Activated effector memory CD4-positive, alpha-beta T cell treated with Interleukin-2 at 50 U/mL for 16 hours (primary cell): ENCODE measurements around the gene SLC44A3.
"Not testable (repeated sequence)": the region's sequence is repeated elsewhere in the genome, so short reads cannot be mapped to it uniquely, and the experiment has no call there.

Experiments used
- DNase-seq: peaks from one replicate; pipeline ENCODE4 v3.0.0-alpha.2; 2020

SLC44A3 gene

DNA sequence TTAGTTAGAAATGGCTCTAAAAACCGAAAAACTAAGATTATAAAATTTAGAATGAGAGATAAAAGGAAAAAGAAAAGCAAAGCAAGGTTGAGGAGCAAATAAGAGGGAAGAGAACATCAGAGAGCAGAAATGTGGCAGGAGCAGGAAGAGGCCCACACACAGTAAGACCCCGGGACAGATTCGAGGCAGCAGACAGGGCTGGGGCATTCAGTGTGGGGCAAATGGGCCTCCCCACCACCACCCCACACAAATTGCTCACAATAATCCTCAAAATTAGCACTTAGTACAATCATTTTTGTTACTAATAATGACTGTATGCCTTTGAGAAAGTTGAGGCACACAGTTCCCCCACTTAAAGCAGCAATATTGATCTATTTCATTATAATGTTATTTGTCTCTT is 17.1 kb upstream of the SLC44A3 start:
- no peak for DNase-seq

DNA sequence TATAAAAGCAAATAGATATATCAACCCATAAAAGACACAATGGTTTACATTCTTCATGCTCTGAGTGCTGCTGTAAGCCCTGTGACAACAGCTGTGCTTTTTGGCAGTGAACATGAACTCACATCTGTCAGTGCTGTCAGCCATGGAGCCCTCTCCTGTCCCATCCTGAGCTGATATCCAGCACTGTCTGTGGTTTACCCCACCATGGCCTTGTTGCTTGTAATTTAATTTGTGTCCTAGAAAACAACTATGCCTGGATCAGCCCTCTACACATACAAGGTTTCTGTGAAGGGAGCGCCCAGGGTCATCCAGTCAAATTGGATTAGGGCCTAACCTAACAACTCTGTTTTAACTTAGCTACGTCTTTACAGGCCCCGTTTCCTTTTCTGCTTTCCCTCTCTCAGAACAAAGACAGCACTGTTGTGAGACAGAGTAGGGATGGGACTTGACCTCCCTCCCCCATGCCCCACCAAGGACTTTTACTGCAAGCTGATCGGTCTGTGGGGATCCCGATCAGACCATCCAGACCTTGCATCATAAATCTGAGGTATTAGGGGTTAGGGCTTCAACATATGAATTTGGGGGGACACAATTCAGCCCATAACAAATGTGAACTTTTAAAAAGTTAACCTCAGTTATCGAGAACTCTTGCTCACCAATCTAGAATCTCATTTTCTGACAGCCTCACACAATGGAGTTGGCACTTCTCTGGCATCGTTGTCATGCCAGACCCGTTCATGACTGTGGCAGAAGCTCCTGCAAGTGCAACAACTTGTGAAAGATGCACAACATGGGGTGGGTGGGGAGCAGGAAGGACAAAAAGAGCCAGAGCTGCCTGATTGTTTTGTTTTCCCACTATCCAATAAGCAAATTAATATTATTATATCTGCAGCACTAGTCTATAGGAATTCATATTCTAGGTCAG is 16.4 kb upstream of the SLC44A3 start:
- no peak for DNase-seq

DNA sequence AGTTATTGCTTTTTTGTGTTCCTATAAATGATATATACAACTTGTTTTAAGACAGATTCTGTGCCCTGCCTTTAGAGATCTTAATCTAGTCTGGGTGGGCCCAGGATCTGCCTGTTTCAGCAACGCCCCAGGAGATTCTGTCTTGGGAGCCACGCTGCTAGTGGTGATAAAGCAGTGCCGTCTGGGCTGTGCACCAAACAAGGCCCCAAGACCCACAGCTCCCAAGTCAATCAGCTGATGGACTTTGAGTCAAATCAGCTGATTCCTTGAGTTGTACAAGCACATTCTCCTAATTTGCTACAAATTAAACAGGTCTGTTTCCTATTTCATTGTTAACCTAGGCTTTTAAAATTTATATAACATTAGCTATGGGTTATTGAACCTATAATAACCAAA is 15.7 kb upstream of the SLC44A3 start:
- no peak for DNase-seq

DNA sequence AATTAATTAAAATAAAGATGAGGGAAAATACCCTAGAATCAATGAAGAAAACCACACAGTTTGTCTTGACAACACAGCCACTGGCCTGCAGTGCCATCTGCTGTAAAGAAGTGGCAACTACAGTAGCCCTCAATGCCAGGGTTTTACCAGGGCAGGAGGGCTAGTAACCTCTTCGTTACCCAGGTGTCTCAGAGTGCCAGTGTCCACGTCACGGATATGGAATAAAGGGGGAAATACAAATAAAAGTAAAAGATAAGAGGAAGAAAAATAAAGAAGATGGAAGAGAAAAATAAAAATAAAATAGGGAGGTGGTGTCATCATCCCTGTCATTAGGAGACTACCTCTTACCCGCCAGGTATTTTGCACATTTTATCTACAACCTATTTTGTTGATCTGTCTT is 14.2 kb upstream of the SLC44A3 start:
- DNase-seq, result peak; percentile 10

DNA sequence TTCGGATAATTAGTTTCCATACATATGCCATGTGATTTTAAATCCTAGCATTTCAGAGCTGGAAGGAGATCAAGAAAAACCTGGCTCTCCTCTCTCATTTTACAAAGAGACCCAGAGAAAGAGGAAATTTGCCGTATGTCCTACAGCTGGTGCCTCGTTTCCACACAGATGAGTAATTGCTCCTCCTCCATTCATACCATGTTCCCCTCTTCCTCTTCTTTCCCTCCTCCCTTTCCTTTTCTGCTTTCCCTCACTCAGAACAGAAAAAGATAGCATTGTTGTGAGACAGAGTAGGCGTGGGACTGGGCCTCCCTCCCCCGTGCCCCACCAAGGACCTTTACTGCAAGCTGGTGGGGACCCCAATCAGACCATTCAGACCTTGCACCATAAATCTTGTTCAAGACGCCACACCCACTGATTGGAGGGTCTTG is 13.7 kb upstream of the SLC44A3 start:
- DNase-seq, result no peak

DNA sequence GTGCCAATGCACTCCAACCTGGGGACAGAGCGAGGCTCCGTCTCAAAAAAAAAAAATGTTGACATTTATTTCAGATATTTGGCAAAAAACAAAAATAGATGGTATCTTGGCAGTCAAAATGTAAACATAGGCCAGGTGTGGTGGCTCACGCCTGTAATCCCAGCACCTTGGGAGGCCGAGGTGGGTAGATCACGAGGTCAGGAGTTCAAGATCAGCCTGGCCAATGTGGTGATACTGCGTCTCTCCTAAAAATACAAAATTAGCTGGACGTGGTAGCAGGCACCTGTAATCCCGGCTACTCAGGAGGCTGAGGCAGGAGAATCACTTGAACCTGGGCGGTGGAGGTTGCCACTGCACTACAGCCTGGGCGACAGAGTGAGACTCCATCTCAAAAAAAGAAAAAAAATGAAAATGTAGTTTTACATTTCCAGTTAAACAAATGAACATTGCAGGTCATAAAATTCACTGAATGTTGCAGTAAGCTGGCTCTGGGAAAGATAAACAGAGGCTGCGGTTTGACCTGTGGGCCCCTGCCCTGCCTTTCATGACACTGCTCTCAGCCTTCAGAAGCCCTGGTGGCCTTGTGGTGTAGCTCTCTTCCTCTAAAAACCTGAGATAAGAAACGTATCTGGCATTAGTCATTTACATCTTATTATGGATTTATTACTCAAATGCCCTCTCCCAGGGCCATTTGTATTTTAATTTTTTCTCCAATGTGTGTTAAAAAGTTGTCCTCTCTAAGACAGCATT is 12.2 kb upstream of the SLC44A3 start:
- DNase-seq, result no peak

DNA sequence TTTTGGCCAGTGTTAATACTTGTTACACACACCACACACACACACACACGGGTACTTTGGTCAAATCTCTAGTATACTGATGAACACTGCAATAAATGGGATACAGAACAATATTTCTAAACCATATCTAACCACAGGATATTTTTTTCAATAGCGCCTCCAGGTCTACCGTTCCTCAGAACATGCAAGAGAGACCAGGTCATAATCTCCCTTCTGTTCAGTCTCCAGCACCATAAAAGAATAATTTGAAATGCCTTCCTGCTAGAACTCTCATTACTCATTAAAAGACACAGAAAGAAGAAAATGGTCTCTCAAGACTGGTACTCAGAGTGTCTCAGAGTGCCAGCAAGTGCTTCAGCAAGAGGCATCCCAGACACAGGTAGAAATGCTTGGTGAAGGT is 11.5 kb upstream of the SLC44A3 start:
- no peak for DNase-seq

DNA sequence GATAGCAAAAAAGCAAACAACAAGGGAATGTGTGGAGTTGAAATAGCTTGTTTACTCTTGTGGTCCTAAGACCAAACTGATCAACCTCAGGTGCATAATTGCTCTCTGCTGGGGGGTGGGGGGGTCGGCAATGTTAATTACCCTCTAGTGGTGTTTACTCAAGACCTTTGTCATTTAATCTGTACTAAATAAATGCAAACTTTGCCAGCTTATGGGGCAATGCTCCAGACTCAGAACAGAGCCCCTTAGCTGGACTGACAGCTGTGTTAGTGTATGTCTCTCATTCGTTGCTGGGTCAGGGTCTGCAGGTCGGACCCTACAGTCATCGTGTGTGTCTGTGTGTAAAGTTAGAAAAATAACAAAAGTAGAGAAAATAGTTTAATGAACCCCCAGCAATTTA is 7.2 kb upstream of the SLC44A3 start:
- no peak for DNase-seq

DNA sequence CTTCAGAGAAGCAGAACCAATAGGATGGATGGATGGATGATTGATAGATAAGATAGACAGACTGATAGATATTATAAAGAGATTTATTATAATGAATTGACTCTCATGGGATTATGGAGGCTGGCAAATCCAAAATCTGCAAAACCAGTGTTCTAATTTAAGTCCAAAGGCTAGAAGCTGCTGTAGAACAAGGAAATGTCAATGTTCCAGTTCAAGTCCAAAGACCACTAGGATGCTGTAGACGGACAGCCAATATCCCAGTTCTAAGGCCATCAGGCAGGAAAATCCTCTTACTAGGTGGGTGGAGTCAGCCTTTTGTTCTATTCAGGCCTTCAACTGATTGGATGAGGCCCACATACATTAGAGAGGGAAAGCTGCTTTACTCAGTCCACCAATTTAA is 4.1 kb upstream of the SLC44A3 start:
- no peak for DNase-seq

DNA sequence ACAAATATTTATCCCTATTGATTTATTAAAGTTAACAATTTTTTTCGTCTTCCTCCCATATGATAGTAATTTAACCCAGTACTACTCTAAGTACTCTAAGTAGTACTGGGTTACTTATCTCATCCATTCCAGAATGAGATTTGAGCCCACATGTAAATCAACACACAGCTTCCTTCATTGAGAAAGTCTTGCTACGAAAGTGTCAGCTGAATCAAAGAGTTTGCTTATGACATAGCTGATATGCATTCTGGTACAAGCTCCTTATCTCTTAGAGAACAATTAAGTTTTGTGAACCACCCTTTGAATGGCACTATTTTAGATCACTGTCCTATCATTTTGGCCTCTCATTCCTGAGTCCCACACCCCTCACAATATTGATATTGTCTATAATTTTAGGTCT is 2.4 kb upstream of the SLC44A3 start:
- DNase-seq, result no peak

DNA sequence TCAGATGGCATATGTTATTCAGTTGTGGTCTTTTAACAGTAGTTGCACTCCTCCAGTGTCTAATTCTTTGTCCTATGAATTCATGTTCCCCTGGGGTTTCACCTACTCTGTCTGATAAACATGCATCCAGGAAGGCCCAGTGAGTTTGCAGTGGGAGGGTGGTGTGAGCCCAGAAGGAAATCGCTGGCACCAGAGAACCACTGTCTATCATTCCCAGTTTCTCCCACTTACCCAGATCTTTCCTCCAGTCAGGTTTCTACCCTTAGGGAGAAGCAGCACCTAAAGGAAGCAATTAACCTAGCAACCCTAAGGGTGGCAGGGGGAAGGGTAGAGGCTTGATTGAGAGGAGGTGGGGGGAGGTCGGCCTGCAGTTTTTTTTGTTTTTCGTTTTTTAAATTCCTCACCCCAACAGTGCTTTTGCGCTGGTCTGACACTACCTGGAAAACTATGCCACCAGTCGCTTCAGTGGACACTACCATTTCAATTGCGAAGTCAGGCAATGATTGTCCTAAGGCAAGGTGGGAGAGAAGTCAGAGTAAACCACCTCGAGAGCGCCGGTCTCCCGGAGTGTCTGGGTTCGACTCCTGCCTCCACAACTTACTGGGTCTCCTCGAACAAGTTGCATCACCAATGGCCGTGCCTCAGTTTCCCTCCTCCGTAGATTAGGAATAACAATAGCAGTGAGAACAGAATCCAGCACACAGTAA is 766 bp upstream of the SLC44A3 start:
- DNase-seq, result no peak

DNA sequence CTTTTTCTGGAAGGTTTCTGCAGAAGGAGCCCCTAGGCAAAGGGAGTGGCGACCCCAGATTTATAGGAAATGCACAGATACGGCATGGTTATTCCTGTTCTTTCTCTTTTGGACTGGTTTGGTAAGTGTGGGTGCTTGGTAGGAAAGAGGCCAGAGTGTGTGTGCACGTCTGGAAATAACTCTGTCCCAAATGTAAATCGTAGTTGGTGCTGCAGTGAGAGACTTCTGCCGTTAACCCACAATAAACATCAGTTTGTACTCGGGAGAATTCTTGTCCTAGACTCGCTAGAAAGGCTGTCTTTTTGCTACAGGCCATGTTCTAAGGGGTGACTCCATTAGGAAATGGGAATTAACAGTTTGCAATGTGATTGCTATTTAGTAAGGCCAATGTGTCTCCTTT is 779 bp downstream of the SLC44A3 start:
- no peak for DNase-seq

DNA sequence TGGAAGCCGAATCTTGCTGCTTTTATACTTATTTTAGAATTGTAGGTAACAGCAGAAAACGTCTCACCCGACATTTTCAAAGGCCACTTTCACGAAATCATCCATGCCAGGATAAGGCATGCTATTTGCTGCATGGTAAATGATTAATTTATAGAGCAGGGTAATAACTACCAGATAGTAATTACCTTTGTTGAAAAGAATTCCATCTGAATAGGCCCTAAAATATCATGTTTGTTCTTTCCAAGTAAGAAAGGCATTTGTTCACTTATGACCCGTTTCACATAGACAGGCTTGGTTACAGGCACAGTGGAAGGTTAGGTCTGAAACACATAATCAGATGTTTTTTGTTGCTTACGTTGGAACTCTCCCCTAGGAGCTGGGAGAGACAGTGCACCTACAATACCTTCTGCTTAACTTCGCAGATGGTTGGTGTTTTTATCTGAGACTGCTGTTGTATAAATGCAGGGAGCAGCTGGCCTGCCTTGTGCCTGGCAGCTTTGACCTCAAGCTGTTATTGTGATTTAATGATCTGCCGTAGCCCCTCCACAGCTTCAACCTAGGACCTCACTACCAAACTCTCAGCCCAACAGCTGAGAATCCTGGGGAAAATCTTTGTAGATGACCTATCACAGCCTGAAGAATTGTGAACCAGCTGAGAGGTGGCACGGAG is 1.6 kb downstream of the SLC44A3 start:
- DNase-seq, result no peak

DNA sequence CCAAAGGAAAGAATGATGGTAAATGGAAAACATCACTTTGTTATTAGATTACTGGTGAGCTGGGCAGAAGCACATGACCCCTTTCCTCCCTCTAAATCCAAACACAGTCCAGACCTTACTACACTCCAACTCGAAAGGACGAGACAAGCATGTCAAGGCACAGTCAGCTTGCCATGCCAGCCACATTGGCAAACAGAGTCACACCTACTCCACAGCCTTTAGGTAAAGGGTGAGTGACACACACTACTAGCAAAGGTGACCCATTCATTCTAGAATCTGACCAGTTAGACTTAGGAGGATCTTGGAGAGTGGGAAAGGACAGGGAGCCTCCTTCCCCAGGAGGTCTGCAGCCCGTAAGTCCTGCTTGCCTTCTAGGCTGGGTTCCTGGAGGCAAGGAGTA is 3.0 kb downstream of the SLC44A3 start:
- DNase-seq, result no peak

DNA sequence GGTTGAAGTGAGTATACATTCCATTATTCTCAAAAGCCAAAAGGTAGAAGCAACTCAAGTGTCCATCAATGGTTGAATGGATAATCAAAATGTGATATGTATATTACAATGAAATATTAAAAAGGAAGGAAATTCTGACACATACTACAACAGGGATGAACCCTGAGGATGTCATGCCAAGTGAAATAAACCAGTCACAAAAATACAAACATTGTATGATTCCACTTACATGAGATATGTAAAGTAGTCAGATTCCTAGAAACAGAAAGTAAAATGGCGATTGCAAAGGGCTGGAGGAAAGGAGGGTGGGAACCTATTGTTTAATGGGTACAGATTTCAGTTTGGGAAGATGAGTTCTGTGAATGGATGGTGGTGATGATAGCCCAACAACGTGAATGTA is 5.8 kb downstream of the SLC44A3 start:
- DNase-seq, result no peak

DNA sequence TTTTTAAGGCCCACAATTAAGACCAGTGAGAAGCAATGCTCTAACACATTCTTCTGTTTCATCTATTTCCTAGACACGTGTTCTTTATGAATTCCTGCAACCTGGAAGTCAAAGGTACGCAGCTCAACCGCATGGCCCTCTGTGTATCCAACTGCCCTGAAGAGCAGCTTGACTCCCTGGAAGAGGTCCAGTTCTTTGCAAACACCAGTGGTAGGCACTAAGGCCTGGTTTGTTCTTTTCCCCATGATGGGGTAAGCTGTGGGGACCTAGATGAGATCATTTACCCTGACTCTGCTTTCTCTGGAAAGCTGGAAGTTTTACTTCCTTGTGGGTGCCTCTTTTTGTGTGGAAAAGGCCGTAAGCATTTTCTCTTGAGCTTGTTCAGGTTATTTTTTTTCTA is 7.3 kb downstream of the SLC44A3 start:
- DNase-seq, result no peak

DNA sequence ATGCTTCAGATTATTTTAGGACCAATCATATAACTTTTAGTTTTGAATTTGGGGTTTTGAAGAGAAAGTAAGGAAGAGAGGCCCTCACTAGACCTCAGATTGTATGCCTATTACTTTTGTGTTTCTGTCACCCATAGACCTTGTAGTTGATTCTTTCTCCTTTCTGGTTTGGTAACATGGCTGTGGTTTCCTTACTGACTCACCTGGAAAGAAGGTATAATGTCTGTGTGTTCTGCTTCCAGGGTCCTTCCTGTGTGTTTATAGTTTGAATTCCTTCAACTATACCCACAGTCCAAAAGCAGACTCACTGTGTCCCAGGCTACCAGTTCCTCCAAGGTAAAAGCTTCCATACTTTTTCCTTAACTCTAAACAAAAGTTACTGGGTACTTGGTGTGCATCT is 8.1 kb downstream of the SLC44A3 start:
- DNase-seq, result no peak

DNA sequence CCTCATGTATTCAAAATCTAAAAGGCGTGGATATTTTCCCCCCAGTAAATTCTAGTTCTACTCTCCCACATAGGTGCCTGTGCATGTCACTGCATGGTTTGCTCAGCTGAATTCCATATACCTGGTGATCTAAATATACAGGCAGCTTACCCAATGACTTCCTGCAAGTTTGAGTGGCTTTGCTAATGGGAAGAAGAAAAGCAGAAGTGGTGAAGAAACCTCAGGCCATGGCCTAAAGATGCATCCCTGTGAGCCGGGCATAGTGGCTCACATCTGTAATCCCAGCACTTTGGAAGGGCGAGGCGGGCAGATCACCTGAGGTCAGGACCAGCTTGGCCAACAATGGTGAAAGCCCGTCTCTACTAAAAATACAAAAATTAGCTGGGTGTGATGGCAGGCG is 11.5 kb downstream of the SLC44A3 start:
- DNase-seq, result no peak

DNA sequence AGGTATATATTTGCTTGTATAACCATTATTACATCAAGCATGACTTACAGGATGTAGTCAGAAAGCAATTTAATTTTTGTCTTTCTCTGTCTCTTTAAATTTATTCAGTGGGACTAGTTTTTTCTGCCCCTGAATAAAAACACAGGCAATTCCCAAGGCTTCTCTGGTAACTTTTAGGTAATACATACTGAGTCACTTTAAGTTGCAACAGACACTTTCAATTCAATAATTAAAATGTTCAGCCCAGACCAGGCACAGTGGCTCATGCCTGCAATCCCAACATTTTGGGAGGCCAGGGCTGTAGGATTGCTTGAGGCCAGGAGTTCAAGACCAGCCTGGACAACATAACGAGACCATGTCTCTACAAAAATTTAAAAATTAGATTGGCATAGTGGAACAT is 12.3 kb downstream of the SLC44A3 start:
- no peak for DNase-seq

DNA sequence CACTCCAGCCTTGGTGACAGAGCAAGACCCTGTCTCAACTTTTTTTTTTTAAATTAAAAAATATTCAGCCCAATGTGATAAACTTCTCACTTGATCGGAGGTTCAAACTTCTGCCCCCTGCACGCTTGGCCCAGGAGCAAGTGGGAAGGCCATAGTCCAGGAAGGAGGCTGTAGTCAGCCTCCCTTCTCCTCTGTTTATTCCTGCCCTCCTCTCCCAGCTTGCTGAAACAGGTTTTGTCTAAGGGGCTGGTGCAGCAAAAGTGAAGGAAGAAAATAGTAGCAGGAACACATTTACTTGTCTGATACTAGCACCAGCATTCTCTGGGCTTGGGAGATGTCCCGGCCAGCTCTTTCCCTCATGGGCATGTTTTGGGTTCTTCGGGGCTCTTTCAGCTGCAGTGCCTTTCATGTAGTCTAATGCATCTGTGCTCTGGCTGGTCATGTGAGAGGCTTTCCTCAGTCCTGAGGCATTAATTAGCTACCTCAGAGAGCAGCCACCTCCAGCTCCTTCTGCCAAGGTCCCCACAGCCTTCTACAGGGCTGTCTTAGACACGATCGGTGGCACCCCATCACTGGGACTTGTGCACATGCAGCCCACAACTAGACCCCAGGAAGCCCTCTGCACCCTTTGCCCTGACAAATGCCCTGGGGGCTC is 12.9 kb downstream of the SLC44A3 start:
- DNase-seq, result no peak

DNA sequence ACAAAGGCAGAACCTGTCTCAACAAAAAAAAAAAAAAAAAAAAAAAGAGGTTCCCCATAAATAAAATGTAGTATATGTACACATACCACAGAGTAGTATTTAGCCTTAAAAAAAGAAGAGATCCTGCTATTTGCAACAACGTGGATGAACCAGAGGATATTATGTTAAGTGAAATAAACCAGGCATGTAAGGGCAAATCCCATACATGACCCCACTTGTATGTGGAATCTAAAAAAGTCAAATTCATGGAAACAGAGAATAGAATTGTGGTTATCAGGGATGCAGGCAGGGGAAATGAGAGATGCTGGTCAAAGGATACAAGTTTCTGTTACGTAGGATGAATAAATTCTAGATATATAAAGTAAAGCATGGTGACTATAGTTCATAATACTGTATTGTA is 16.7 kb downstream of the SLC44A3 start:
- no peak for DNase-seq

DNA sequence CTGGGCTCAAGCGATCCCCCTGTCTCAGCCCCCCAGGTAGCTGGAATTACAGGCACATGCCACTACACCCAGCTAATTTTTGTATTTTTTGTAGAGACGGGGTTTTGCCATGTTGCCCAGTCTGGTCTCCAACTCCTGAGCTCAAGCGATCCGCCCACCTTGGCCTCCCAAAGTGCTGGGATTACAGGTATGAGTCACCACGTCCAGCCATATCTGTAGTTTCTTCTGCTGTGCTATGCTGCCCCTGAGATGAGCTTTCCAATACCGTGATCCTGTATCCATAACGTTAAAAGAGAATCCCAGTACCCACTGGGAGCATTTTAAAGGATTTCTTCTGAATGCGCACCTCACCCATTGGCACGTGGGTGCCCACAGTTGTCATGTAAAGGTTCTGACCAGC is 20.2 kb downstream of the SLC44A3 start:
- not testable (repeated sequence) for DNase-seq

DNA sequence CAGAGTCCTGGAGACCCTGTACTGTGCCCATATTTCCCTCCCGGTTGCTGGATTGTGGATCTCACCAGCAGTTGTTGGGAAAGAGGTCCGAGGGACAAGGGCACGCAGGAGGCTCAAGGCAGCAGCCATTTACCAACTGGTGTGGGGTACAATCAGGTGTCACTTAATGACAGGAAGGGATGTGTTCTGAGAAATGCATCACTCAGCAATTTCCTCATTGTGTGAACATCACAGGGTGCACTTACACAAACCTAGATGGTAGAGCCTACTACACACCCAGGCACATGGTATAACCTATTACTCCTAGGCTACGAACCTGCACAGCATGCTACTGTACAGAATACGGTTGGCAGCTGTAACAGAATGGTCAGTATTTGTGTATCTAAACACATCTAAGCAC is 20.7 kb downstream of the SLC44A3 start:
- DNase-seq, result no peak
